ENCODE measurements around the gene GRIK5.
A peak's percentile ranks its signal among the peaks of the same experiment; 100 is the strongest.

The GRIK5 gene

GRCh38 chr19:41998246-41999020, 71.6 kb downstream of the GRIK5 start:
- Histone ChIP-seq H3K27me3 (ENCODE audit: insufficient read depth, low read length, poor library complexity, severe bottlenecking) (no peaks in the 10 kb centered on the region), H4K20me1 (ENCODE audit: insufficient read depth, low read length, poor library complexity, severe bottlenecking) (no peaks in the 10 kb centered on the region)

GRCh38 chr19:41997851-41998229, 72.2 kb downstream of the GRIK5 start:
- Histone ChIP-seq H3F3A (ENCODE audit: low read depth) (no peaks in the 10 kb centered on the region), H3K9ac (ENCODE audit: low read depth, low read length, poor library complexity, severe bottlenecking) (no peak overlapping the region), H3K4me3 (ENCODE audit: low read length, poor library complexity, severe bottlenecking) (no peak overlapping the region)

More at GRCh38 chr19:41998246-41999020, 71.6 kb downstream of the GRIK5 start:
- Histone ChIP-seq H3K4me3 (ENCODE audit: low read length, poor library complexity, severe bottlenecking) (no peak overlapping the region), H3K9me3 (ENCODE audit: insufficient read depth, low read depth, low read length) (no peaks in the 10 kb centered on the region), H3K4me2 (ENCODE audit: low read depth, low read length, poor library complexity, severe bottlenecking) (no peak overlapping the region), H3K9ac (ENCODE audit: low read depth, low read length, poor library complexity, severe bottlenecking) (no peak overlapping the region), H3K79me2 (ENCODE audit: insufficient read depth, low read length) (no peaks in the 10 kb centered on the region), H3F3A (ENCODE audit: low read depth) (no peaks in the 10 kb centered on the region), H3K4me1 (ENCODE audit: insufficient read depth, low read length, poor library complexity, severe bottlenecking) (peaks cover 5% of the 10 kb centered on the region), H3K9me2 (replicated peaks; ENCODE audit: low read depth, low read length) (no peaks in the 10 kb centered on the region), H2AFZ (ENCODE audit: low read length) (no peak overlapping the region), H3K36me3 (ENCODE audit: insufficient read depth, low read length) (no peaks in the 10 kb centered on the region)
- TF ChIP-seq EZH2phosphoT487 (IDR thresholded peaks at IDR 0.05; ENCODE audit: borderline replicate concordance) (no peak), CTCF (conservative IDR thresholded peaks at IDR 0.05; ENCODE audit: low read length) (peak; percentile 50; the same call in 1 of the 2 replicates)

GRCh38 chr19:41997121-41997850, 72.7 kb downstream of the GRIK5 start:
- H2AFZ ChIP-seq (ENCODE audit: low read length): no peak overlapping the region
- H3K4me3 ChIP-seq (ENCODE audit: low read length, poor library complexity, severe bottlenecking): no peak overlapping the region
- no peaks in the 10 kb centered on the region for H3K9me2 ChIP-seq (replicated peaks; ENCODE audit: low read depth, low read length)
- no peaks in the 10 kb centered on the region for H3F3A ChIP-seq (ENCODE audit: low read depth)
- H4K20me1 ChIP-seq (ENCODE audit: insufficient read depth, low read length, poor library complexity, severe bottlenecking): no peaks in the 10 kb centered on the region
- H3K9me3 ChIP-seq (ENCODE audit: insufficient read depth, low read depth, low read length): no peaks in the 10 kb centered on the region
- no peaks in the 10 kb centered on the region for H3K36me3 ChIP-seq (ENCODE audit: insufficient read depth, low read length)
- H3K27me3 ChIP-seq (ENCODE audit: insufficient read depth, low read length, poor library complexity, severe bottlenecking): no peaks in the 10 kb centered on the region
- no peak for TF ChIP-seq CTCF (conservative IDR thresholded peaks at IDR 0.05; ENCODE audit: low read length)
- TF ChIP-seq EZH2phosphoT487 (IDR thresholded peaks at IDR 0.05; ENCODE audit: borderline replicate concordance): no peak
- H3K4me1 ChIP-seq (ENCODE audit: insufficient read depth, low read length, poor library complexity, severe bottlenecking): peaks cover 9% of the 10 kb centered on the region
- H3K4me2 ChIP-seq (ENCODE audit: low read depth, low read length, poor library complexity, severe bottlenecking): no peak overlapping the region
- no peak overlapping the region for H3K9ac ChIP-seq (ENCODE audit: low read depth, low read length, poor library complexity, severe bottlenecking)
- H3K79me2 ChIP-seq (ENCODE audit: insufficient read depth, low read length): no peaks in the 10 kb centered on the region

More at GRCh38 chr19:41997851-41998229, 72.2 kb downstream of the GRIK5 start:
- H3K9me2 ChIP-seq (replicated peaks; ENCODE audit: low read depth, low read length): no peaks in the 10 kb centered on the region
- TF ChIP-seq CTCF (conservative IDR thresholded peaks at IDR 0.05; ENCODE audit: low read length) (no peak), EZH2phosphoT487 (IDR thresholded peaks at IDR 0.05; ENCODE audit: borderline replicate concordance) (no peak)
- H3K27me3 ChIP-seq (ENCODE audit: insufficient read depth, low read length, poor library complexity, severe bottlenecking): no peaks in the 10 kb centered on the region
- H3K4me1 ChIP-seq (ENCODE audit: insufficient read depth, low read length, poor library complexity, severe bottlenecking): peaks cover 9% of the 10 kb centered on the region
- no peaks in the 10 kb centered on the region for H3K36me3 ChIP-seq (ENCODE audit: insufficient read depth, low read length)
- no peaks in the 10 kb centered on the region for H4K20me1 ChIP-seq (ENCODE audit: insufficient read depth, low read length, poor library complexity, severe bottlenecking)
- no peak overlapping the region for H2AFZ ChIP-seq (ENCODE audit: low read length)
- no peaks in the 10 kb centered on the region for H3K9me3 ChIP-seq (ENCODE audit: insufficient read depth, low read depth, low read length)
- H3K79me2 ChIP-seq (ENCODE audit: insufficient read depth, low read length): no peaks in the 10 kb centered on the region
- no peak overlapping the region for H3K4me2 ChIP-seq (ENCODE audit: low read depth, low read length, poor library complexity, severe bottlenecking)
